Kidney epithelial cell (primary cell): Measurements from ENCODE around the gene TNS4. TPM values are rescaled to one million over a fixed set of nuclear protein-coding genes. Genes with fewer than 3 reads are reported as not detected.
A peak's percentile ranks its signal among the peaks of the same experiment; 100 is the strongest.

Experiments
- DNase-seq: peaks from one replicate; pipeline ENCODE4 v3.0.0-alpha.2; 2010; ENCODE audit warnings: low read depth
- H3K27me3 ChIP-seq: 2 replicates; pipeline ENCODE4 v1.6.0; 2011; ENCODE audit warnings: low read length; ENCODE audit not compliant: control insufficient read depth, insufficient read depth
- H3K36me3 ChIP-seq: 2 replicates; pipeline ENCODE4 v1.5.1; 2011; ENCODE audit warnings: low read length; ENCODE audit not compliant: control insufficient read depth, insufficient read depth
- H3K4me3 ChIP-seq: 2 replicates; pipeline ENCODE4 v1.5.1; 2011; ENCODE audit warnings: low read depth, mild to moderate bottlenecking, control low read depth, low read length
- CTCF ChIP-seq: IDR thresholded peaks from 2 replicates; pipeline ENCODE4 v1.5.1; 2011; ENCODE audit warnings: mild to moderate bottlenecking, moderate library complexity, low read length, control low read depth, inconsistent platforms; ENCODE audit not compliant: insufficient read depth, poor library complexity, severe bottlenecking
- total RNA-seq: library from RNA; depleted of rRNA; stranded (reverse); fragments of >200 nt; gene quantifications from 2 replicates; pipeline ENCODE4 v1.2.3, GENCODE V29; 2015

The TNS4 gene
- total RNA-seq, 1 donor from 2014 or later, result not detected

GRCh38 chr17:40473573-40474365 is 27.7 kb downstream of the TNS4 start:
- DNase-seq, result no peak
- no peak for TF ChIP-seq CTCF
- Histone ChIP-seq H3K27me3 (no peaks in the 10 kb centered on the region), H3K36me3 (no peaks in the 10 kb centered on the region), H3K4me3 (no peak overlapping the region)

DNA sequence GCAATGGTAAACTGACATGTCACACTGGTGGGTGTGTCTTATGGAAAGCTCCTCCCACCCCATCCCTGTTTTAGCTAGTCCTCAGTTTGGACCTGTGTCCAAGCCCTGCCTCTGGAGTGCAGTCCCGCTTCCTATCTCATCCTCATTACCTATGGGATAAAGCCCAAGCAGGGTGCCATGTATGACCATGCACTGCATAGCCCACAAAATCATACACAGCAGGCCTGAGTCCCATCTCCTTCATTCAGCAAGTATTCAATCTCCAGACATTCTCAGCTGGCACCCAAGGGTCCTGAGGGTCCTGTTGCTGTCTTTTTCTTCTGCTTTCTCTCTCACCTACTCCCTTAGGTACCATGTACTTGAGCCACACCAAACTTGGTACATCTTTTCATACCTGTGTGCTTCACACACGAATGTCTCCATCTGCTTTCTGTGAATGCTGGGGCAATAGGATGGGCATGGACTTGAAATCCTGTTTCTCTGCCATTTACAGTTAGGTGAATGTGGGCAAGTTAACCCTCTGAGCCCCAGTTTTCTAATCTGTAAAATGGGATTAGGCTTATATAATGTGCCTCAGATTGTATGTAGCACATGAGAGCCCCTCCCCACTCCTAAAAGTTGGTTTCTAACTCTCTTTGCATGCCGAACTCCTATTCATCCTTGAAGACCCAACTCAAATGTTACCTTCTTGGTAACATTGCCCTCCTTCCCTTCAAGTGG is 28.5 kb downstream of the TNS4 start:
- Histone ChIP-seq H3K27me3 (no peaks in the 10 kb centered on the region), H3K36me3 (no peaks in the 10 kb centered on the region), H3K4me3 (no peak overlapping the region)
- no peak for TF ChIP-seq CTCF
- no peak for DNase-seq

DNA sequence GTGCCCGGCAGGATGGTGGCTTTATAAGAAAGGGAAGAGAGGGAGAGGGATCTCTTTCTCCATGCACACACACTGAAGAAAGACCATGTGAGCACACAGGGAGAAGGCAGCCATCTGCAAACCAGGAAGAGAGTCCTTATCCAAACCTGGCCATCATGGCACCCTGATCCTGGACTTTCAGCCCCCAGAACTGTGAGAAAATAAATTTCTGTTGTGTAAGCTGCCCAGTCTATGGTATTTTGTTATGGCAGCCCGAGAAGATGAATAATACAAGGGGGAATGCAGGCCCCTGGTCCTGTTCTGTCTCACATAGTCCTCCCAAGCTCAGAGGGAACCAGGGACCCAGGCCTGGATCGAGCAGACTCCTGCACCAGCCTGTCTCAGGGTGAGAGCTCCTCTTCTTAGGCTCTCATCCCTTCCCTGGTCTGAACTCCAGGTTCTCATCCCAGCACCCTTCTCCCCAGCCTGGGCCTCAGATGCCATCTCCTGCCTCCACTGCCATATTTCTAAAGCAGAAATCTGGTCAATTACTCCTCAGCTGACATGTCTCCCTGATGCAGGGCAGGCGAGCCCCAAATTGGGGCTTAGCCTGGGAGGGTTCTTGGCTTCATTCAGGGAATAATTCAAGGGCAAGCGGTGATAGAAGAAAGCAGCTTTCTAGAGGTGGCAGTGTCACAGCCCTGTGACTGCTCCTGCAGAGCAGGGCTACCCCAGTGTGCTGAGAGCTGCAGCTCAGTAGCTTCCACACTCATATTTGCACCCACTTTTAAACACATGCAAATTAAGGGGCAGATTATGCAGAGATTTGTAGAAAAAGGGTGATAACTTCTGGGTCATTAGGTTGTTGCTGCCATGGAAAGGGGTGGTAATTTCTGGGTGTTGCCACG is 29.3 kb downstream of the TNS4 start:
- TF ChIP-seq CTCF, result no peak
- no peaks in the 10 kb centered on the region for H3K27me3 ChIP-seq
- H3K4me3 ChIP-seq, result no peak overlapping the region
- DNase-seq, result no peak
- no peaks in the 10 kb centered on the region for H3K36me3 ChIP-seq

GRCh38 chr17:40470932-40471828 is 30.2 kb downstream of the TNS4 start:
- no peak for TF ChIP-seq CTCF
- Histone ChIP-seq H3K36me3 (no peaks in the 10 kb centered on the region), H3K4me3 (no peak overlapping the region), H3K27me3 (no peaks in the 10 kb centered on the region)
- DNase-seq, result peak; percentile 28
